IMR-90 (cell line): ENCODE data around the gene PRR12.

Experiments used
- NFE2L2 ChIP-seq: fragments of 150-350 bp; IDR thresholded peaks from 2 replicates; pipeline ENCODE4 v1.6.1; 2016; ENCODE audit warnings: low read depth, mild to moderate bottlenecking, low read length
- RAD21 ChIP-seq: IDR thresholded peaks from 2 replicates; pipeline ENCODE4 v1.6.1; 2012; ENCODE audit warnings: low read length, improper control_type of control experiment
- TF ChIP-seq, protein P1 (sequence below): conservative IDR thresholded peaks from 2 replicates; pipeline ENCODE4 v1.5.1; 2012; ENCODE audit warnings: mild to moderate bottlenecking, low read depth, low read length, improper control_type of control experiment

DNA sequence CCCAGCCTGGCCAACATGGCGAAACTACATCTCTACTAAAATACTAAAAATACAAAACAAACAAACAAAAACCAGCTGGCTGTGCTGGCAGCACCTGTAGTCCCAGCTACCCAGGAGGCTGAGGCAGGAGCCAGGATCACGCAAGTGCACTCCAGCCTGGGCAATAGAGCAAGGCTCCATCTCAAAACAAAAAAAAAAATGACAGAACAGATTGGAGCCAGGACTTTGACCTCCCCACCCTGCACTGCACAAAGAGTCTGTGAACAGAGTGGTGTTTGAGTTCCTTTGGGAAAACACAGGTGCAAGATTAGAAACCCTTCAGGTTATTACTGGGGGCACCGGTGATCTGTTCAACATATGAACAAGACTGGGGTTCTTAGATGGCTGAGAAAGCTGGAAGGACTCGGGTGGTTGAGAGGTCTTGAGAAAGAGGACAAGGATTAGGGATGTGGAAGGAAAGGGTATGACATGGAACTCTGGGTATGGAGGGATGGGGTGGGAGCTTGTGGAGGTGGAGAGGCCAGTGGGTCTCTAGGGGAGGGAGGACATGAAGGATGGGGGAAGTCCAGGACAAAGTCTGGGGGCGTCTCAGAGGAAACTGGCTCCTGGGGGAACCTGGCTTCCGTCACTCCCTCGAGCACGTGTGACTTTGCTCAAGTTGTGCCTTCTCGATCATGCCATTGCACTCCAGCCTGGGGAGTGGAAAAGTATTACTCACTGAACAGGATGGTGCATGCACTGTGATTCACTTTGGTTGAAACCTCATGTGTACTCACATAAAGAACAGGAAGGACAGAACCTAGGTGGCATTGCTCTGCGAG, 37.3 kb upstream of the PRR12 start:
- TF ChIP-seq, protein P1, sequence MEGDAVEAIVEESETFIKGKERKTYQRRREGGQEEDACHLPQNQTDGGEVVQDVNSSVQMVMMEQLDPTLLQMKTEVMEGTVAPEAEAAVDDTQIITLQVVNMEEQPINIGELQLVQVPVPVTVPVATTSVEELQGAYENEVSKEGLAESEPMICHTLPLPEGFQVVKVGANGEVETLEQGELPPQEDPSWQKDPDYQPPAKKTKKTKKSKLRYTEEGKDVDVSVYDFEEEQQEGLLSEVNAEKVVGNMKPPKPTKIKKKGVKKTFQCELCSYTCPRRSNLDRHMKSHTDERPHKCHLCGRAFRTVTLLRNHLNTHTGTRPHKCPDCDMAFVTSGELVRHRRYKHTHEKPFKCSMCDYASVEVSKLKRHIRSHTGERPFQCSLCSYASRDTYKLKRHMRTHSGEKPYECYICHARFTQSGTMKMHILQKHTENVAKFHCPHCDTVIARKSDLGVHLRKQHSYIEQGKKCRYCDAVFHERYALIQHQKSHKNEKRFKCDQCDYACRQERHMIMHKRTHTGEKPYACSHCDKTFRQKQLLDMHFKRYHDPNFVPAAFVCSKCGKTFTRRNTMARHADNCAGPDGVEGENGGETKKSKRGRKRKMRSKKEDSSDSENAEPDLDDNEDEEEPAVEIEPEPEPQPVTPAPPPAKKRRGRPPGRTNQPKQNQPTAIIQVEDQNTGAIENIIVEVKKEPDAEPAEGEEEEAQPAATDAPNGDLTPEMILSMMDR: no peak
- TF ChIP-seq NFE2L2 (no peak), RAD21 (no peak)
